GM10266 (cell line): Measurements from ENCODE around the gene PRPF19.

Source experiments
- DNase-seq: peaks from one replicate; pipeline ENCODE4 v3.0.0; 2012; ENCODE audit errors: extremely low spot score
- CTCF ChIP-seq: IDR thresholded peaks from 2 replicates; pipeline ENCODE4 v1.5.1; 2012; ENCODE audit warnings: mild to moderate bottlenecking, low read depth; ENCODE audit not compliant: control insufficient read depth, insufficient read depth; ENCODE audit errors: missing control alignments

The PRPF19 gene

GRCh38 chr11:60848714-60849151, 57.7 kb downstream of the PRPF19 start:
- DNase-seq = no peak
- no peak for TF ChIP-seq CTCF

GRCh38 chr11:60847896-60848295, 58.5 kb downstream of the PRPF19 start:
- DNase-seq = no peak

GRCh38 chr11:60847281-60847680, 59.1 kb downstream of the PRPF19 start:
- no peak for TF ChIP-seq CTCF
- DNase-seq = no peak

More at GRCh38 chr11:60847896-60848295, 58.5 kb downstream of the PRPF19 start:
- no peak for TF ChIP-seq CTCF

GRCh38 chr11:60845338-60845737, 61.0 kb downstream of the PRPF19 start:
- TF ChIP-seq CTCF = no peak
- no peak for DNase-seq

- no peak for DNase-seq
- no peak for TF ChIP-seq CTCF
Measured at GRCh38 chr11:60844870-60845221, 61.5 kb downstream of the PRPF19 start.

- no peak for DNase-seq
Measured at GRCh38 chr11:60844045-60844869, 62.1 kb downstream of the PRPF19 start.

More at GRCh38 chr11:60844045-60844869, 62.1 kb downstream of the PRPF19 start:
- no peak for TF ChIP-seq CTCF
